ENCODE data around the gene KCNRG.
"Not testable (repeated sequence)": the region's sequence is repeated elsewhere in the genome, so short reads cannot be mapped to it uniquely, and the experiment has no call there.

The KCNRG gene

DNA sequence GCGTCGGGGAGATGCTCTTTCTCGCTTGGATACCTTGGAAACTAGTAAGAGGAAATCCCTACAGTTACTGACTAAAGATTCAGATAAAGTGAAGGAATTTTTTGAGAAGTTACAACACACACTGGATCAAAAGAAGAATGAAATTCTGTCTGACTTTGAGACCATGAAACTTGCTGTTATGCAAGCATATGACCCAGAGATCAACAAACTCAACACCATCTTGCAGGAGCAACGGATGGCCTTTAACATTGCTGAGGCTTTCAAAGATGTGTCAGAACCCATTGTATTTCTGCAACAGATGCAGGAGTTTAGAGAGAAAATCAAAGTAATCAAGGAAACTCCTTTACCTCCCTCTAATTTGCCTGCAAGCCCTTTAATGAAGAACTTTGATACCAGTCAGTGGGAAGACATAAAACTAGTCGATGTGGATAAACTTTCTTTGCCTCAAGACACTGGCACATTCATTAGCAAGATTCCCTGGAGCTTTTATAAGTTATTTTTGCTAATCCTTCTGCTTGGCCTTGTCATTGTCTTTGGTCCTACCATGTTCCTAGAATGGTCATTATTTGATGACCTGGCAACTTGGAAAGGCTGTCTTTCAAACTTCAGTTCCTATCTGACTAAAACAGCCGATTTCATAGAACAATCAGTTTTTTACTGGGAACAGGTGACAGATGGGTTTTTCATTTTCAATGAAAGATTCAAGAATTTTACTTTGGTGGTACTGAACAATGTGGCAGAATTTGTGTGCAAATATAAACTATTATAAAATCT, 2.7 kb upstream of the KCNRG start:
- no peak for DNase-seq

DNA sequence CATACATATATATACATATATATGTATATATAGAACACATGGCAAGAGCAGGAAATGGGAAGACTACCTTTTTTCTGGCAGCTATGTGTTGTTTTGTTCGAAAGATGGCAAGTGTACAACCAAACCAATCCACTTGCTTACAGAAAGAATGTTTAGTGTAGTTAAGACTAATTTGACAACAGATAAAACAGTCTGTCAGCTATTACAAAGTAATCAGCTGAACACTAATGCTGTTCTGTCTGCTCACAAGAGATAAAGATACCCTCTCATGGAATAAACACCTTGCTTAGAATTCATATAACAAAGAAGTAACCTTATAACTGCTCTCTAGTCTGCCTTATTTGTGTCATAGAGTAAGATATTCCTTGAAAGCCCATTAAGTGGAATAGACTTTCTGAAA, 858 bp upstream of the KCNRG start:
- no peak for DNase-seq

DNA sequence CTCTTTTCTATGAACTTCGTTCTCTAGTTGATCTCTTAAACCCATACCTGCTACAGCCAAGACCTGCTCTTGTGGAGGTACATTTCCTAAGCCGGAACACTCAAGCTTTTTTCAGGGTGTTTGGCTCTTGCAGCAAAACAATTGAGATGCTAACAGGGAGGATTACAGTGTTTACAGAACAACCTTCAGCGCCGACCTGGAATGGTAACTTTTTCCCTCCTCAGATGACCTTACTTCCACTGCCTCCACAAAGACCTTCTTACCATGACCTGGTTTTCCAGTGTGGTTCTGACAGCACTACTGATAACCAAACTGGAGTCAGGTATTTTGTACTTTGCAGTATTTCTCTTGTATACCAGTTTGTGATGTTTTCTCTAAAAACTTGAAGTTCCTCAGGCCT, 506 bp downstream of the KCNRG start:
- no peak for DNase-seq

DNA sequence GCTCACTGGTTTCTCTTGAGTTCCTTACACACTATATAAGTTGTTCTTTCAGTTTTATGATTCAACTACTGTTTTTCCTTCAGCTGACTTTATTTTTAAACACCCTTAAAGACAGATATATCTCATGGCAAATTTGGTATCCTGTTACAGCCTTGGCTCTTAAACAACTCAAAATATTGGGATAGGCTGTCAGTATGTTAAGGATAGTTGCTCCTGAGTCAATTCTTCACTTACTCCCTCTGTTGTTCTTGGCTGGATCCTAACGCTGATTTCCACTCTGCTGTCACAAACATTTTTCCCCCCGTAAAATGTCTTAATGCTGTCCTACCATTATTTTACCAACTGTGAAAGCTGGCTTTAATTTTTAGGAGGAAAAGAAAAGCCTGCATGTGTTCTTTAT, 1.2 kb downstream of the KCNRG start:
- DNase-seq: no peak

DNA sequence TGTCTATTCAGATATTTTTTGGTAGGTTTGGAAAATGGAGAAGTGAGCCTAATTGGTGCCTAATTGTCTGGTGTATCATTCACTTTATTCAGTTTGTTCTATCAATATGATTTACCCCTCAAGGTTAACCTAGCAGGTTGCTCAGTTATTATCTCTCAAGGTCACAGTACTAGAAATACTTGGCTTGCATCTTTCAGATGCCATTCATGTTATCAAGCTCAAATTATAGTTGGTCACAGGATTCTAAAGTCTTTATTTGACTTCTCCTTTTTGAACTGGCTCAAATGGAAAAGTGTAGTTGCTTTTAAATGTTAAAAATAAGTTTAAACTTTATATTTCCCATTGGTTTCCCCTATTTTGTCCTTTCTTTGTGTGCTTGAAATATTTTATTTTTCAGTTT, 2.6 kb downstream of the KCNRG start:
- DNase-seq: no peak

DNA sequence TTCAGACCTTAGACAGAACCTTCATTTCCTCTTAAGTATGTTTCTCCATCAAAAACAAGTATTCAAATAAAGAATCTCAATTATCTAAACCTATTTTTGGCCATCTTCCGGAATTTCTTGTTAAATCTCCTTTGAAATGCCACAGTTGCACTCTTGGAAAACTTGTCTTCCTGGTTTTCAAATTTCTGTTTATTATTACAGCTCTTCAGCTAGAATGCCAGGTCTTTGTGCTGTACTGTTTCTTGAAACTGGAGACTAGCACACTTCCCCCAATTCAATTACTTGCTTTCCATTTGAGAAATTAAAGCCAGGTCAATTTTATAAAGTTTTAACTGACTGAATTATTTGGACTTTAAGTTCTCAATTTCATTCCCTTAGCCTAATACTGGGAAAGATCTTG, 10.2 kb downstream of the KCNRG start:
- DNase-seq: no peak

- no peak for DNase-seq
Measured at GRCh38 chr13:50026788-50027473, 11.7 kb downstream of the KCNRG start.

DNA sequence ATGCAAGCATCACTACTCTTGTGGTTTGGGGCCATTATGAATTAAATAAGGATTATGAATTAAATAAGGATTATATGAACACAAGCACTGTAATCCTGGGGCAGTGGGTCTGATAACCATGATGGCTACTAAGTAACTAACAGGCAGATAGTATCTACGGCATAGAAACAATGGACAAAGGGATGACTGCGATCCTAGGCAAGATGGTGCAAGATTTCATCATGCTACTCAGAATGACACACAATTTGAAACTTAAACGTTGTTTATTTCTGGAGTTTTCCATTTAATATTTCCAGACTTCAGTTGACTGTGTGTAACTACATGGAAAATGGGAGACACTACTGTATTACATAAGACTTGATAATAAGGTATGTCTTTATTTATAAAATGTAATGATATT, 15.1 kb downstream of the KCNRG start:
- DNase-seq: no peak

DNA sequence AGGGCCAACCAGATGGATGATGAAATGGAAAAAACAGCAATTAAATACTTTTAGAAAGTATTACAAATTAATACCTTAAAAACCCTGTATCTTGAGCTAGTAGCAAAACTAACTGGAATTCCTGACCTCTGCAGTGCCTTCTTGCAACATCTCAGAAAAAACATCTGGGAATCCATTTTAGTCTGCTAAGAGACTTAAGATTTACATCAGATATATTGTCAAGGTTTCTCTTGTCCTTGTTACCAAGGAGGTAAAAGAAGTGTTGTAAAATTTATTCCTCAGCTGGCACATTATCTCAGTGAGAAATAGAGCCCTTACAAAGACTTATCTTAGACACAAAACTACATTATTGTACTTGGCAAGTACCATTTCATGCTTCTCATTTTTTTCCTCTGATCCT, 18.5 kb downstream of the KCNRG start:
- no peak for DNase-seq

GRCh38 chr13:50037788-50038187, 22.5 kb downstream of the KCNRG start:
- no peak for DNase-seq

DNA sequence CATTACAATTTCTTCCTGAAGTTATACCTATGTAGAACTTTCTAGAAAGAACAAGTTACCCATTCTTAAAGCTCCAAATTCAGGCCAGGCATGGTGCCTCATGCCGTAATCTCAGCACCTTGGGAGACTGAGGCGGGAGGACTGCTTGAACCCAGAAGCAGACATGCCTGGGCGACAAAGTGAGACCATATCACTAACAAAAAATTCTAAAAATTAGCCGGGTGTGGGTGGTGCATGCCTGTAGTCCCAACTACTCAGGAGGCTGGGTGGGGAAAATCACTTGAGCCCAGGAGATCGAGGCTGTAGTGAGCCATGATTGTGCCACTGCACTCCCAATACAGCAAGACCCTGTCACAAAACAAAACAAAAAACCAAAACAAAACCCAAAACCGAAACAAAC, 23.0 kb downstream of the KCNRG start:
- no peak for DNase-seq

- DNase-seq: no peak
Measured at GRCh38 chr13:50052478-50052877, 37.2 kb downstream of the KCNRG start.

GRCh38 chr13:50053844-50054243, 38.6 kb downstream of the KCNRG start:
- DNase-seq: no peak

- DNase-seq: no peak
Measured at GRCh38 chr13:50055454-50055853, 40.2 kb downstream of the KCNRG start.

- DNase-seq: no peak
Measured at GRCh38 chr13:50060718-50061117, 45.5 kb downstream of the KCNRG start.

GRCh38 chr13:50062336-50062735, 47.1 kb downstream of the KCNRG start:
- not testable (repeated sequence) for DNase-seq

- no peak for DNase-seq
Measured at GRCh38 chr13:50065712-50066111, 50.5 kb downstream of the KCNRG start.

DNA sequence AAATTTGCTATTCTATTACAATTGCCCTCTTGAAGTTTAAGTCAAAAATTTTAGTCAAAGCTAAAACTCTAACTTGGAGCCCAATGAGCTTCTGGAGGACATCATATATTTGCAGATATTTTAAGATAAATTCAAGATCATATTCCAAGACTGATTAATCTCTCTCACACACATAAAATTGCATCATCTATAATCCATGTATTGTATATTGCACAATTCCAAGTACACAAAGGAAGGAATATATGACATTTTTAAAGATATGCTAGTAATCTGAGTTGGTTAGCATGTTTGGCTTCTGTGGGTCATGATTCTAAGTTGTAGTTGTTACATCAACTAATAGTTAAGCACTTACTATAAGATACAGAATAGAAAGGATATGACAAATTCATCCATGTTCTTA, 53.3 kb downstream of the KCNRG start:
- no peak for DNase-seq

GRCh38 chr13:50069261-50069660, 54.0 kb downstream of the KCNRG start:
- DNase-seq: no peak

DNA sequence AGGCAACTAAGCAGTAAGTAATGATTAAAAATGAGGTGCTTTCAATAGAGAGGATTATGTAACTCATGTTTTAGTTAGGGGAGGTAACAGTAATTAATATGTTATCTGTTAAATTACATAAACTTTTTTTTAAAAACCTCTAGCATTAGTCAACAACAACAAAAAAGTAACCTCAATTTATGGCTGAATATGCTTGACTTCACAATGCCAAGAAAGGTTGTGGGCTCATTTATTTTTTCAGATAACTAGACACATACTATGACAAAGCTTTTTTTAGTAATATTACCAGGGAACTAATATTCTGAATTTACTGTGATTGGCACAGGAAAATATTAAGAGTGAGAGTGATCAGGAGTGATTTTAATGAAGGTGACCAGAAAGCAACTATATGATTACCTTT, 54.9 kb downstream of the KCNRG start:
- DNase-seq: no peak

All from NCI-H2227 treated with DMSO at 0.1 percent for 48 hours (cell line).